Hematopoietic multipotent progenitor cell treated with erythropoietin and hydrocortisone succinate and interleukin-3 and kit ligand, for 17 days (in vitro differentiated cells): ENCODE results near the gene SMOC1.
"Not testable (repeated sequence)": the region's sequence is repeated elsewhere in the genome, so short reads cannot be mapped to it uniquely, and the experiment has no call there.

ENCODE experiments used
- DNase-seq: peaks from one replicate; pipeline ENCODE4 v3.0.0-alpha.2; 2015; ENCODE audit warnings: low spot score

SMOC1 gene

GRCh38 chr14:69901113-69901951, 22.1 kb downstream of the SMOC1 start:
- DNase-seq: no peak

GRCh38 chr14:69903046-69903445, 23.8 kb downstream of the SMOC1 start:
- not testable (repeated sequence) for DNase-seq

- no peak for DNase-seq
These were observed 25.0 kb downstream of the SMOC1 start for GRCh38 chr14:69904246-69904645.

DNA sequence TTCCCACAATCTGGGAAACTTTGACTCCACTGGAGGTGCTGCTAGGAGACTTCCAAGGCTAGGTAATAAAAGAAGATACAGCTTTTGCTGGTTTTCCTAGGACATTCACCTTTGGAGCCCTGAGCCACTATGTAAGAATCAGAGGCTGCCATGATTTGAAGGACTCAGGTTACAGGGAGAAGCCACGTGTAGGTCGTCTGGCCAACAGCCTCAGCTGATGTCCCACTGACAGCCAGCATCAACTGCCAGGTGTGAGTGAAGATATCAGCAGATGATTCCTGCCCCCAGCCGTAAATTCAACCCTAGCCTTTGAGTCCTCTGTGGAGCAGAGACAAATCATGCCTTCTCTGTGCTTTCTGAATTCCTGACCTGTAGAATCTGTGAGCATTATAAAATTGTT, 27.0 kb downstream of the SMOC1 start:
- DNase-seq: no peak

DNA sequence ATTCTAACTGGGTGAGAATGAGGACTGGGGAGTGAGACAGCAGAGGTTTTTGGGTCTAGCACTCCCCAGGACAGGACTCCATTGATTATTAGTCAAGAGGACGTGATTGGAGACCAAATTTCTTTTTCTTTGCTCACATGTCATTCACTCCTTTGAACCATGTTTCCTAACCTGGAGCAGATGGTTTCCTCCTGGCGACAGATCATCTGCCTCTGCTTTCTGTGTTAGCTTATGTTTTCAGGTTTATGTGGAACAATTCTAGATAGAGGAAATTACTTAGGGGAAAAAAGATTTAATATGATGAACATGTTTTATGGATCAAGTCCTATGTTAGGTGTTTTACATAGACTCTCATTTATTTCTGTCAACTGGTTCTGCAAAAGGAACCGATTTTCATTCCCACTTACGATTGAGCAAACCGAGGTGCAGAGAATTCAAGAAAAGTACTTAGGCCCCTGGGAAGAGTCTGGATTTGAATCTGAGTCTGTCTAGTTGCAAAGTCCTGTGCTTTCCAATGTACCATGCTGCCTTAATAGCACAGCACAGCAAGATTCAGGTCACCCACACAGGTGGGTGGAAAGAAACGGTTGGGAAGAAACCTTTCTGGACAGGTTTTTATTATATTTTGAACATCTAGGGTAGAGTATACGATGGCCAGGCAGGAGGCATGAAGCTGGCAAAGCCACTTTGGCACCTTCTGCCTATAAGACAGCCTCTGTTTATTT, 30.8 kb downstream of the SMOC1 start:
- no peak for DNase-seq

DNA sequence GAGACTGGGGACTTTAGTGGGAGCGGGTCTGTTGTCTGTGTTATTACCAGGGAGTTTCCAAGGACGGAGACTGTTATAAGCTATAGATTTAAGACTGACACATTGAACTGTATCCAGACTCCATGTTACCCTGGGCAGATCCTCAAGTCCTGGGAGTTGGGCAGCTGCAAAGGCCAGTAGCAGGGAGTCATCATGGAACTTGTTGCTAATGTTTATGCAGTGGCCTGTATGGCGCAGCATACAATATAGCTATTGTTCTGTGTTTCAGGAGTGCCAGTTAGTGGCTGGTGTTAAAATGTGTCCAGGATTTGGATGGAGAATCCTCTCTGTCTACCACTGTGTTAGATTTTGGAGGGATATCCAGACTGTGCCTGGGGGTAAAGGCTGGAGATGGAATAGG, 31.7 kb downstream of the SMOC1 start:
- DNase-seq: no peak

- DNase-seq: no peak
These were observed 34.5 kb downstream of the SMOC1 start for GRCh38 chr14:69913686-69914085.

GRCh38 chr14:69916396-69916795, 37.2 kb downstream of the SMOC1 start:
- DNase-seq: no peak

- no peak for DNase-seq
These were observed 38.1 kb downstream of the SMOC1 start for GRCh38 chr14:69917287-69917686.

DNA sequence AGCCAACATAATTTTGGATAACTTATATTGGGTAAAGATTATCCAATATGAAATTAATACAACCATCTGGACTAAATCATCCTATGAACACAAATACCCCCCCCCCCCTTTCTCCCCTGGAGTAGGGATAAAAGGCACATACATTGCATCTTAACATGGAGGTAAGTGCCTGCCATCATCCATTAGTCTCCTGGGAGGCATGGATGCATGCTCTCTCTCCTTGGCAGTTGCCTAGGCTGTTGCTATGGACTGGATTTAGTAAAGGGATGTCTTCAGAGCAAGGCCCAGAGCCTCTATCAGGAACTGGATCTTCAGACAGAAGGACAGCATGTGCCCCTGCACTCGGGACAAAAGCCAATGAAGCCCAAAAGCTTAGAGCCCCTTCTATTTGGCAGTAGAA, 40.6 kb downstream of the SMOC1 start:
- DNase-seq: no peak

GRCh38 chr14:69921052-69921451, 41.8 kb downstream of the SMOC1 start:
- no peak for DNase-seq

GRCh38 chr14:69922198-69922597, 43.0 kb downstream of the SMOC1 start:
- DNase-seq: no peak

DNA sequence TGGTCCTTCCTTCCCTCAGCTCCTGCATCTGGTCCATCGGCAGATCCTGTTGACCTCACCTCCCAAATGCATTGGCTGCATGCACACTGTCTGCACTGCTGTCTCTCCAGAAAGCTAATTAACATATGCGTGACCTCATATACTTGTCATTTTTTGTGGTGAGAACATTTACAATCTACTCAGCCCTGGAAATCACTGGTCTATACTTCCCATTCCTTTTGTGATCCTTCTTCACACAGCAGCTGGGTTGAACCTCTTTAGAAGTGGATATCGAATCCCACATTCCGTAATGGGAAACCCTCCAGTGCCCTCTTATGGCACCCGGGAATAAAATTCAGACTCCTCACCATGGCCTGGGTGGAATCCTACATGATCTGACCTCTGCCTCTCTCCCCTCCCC, 45.0 kb downstream of the SMOC1 start:
- no peak for DNase-seq

DNA sequence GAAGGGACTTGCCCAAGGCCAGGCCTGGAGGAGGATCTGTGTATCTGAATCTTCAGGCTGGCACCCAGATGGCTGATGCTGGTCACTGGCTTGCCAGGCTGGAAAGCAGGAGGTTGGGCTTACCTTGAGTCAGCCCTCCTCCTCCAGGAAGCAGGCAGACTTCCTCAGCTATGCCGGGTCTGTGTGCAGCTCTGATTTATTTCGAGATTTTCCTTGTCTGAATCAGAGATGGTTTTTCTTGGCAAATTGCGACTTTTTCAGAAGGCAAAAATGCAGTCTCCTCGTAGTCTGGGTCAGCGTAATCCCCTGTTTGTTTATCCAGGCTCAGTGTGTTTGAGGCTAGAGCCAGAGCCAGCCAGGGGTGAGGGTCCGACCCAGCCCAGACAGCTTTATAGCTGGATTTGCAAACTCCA, 48.9 kb downstream of the SMOC1 start:
- DNase-seq: no peak

- DNase-seq: no peak
These were observed 51.7 kb downstream of the SMOC1 start for GRCh38 chr14:69930780-69931379.

- no peak for DNase-seq
These were observed 52.7 kb downstream of the SMOC1 start for GRCh38 chr14:69931960-69932359.

- no peak for DNase-seq
These were observed 53.2 kb downstream of the SMOC1 start for GRCh38 chr14:69932391-69932790.

GRCh38 chr14:69933623-69934275, 54.5 kb downstream of the SMOC1 start:
- no peak for DNase-seq

DNA sequence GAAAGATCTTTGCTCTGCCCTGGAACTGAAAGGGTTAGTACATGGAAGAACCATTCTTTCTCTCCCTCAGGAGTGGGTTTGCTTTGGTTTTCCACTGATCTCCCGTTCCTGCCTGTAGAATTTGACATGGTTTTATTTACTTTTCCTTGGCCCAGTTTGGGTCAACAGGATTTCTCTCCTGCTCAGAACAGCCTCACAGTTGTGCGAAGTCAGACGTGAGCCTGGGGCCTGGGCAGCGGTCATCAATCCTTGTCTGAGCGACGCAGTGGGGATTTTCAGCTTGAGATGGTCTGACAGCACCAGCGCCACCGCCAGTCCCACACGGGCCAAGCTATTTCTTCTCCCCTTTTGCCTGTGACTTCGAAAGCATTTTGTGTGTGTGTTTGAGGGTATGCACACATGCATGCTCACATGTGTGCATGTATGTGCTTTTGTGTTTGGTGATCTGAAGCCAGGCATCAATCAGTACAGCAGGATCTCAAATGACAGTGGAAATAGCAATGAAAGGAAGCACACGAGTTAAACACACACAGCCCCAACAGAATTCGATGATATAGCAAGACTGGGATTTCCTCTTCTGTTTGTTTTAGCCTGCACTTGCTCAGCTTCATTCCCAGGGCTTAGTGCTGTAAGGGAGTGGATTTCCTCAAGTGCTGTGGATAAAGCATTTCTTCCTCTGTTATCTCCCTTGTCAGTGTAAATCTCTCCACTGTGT, 58.3 kb downstream of the SMOC1 start:
- DNase-seq: no peak

- no peak for DNase-seq
These were observed 59.5 kb downstream of the SMOC1 start for GRCh38 chr14:69938751-69939150.

- DNase-seq: no peak
These were observed 62.8 kb downstream of the SMOC1 start for GRCh38 chr14:69941768-69942742.
